Renal cortex interstitium (tissue), 11 donors: ENCODE measurements around the gene HSF4. TPM values are rescaled to one million over a fixed set of nuclear protein-coding genes. Genes with fewer than 3 reads are reported as not detected.

Source experiments
- DNase-seq, 11 donors: peaks; one replicate each; pipeline ENCODE4 v3.0.0-alpha.2; 2013; ENCODE audit warnings: low read depth in 9 of 11, low spot score in 4 of 11; ENCODE audit errors: extremely low read depth in 1 of 11
- polyA plus RNA-seq, 3 donors: library from polyadenylated mRNA; unstranded; fragments of 120-200 nt; gene quantifications; one replicate each; pipeline ENCODE4 v1.2.1, GENCODE V29; 2013; ENCODE audit not compliant: insufficient read length in 3 of 3

Gene HSF4
- polyA plus RNA-seq, 3 donors = 1.6 to 3.8 (median 1.8) TPM

DNA sequence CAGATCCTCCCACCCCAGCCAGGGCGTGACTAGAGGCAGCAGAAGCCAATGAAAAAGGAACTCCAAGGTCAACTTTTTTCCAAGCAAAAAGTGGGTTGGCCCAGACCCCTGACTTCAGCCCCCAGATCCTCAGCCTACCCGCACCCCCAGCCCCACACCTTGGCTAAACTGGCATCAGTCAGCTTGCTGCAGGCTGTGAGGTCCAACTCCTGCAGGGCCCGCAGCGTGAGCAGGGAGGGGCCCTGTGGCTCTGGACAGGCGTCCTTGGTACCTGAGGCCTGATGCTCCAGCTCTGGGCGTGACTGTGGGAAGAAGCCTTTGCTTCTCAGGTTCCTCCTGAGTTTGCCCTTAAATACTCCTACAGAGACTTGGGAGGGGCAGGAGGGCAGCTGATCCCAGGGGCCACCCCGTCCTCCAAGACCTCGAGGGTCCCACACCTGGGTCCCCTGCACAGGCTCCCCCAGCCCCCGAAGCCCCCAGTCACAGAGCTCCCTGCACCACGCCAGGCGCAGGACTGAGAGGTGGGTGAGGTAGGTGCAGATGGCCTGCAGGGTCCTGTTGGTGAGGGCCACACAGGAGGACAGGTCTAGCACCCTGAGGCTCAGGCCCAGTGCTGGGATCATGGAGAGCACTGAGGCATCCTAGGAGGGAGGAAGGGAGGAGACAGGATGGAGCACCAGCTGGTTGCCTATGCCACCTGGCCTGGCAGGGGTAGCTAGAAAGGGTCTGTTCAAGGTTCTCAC is 43.8 kb downstream of the HSF4 start:
- DNase-seq = no peak

DNA sequence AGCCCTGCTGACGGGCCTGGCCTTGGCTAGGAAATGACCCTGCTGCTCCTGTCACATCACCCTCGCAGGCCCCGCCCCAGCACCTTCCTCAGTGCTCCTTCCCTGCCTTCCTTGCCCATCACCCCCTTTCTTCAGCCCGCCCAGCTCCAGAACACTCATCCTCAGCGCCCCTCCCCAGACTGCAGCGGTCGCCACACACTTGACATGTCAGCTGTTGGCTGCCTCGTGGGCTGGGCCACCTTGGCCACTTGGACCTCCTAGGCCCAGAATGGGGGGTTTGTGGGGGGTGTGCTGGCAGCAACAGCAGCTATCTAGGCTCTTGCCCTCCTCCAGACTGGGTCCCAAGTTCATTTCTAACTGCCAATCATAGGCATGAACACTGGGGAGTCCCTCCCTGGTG is 45.0 kb downstream of the HSF4 start:
- DNase-seq = no peak

DNA sequence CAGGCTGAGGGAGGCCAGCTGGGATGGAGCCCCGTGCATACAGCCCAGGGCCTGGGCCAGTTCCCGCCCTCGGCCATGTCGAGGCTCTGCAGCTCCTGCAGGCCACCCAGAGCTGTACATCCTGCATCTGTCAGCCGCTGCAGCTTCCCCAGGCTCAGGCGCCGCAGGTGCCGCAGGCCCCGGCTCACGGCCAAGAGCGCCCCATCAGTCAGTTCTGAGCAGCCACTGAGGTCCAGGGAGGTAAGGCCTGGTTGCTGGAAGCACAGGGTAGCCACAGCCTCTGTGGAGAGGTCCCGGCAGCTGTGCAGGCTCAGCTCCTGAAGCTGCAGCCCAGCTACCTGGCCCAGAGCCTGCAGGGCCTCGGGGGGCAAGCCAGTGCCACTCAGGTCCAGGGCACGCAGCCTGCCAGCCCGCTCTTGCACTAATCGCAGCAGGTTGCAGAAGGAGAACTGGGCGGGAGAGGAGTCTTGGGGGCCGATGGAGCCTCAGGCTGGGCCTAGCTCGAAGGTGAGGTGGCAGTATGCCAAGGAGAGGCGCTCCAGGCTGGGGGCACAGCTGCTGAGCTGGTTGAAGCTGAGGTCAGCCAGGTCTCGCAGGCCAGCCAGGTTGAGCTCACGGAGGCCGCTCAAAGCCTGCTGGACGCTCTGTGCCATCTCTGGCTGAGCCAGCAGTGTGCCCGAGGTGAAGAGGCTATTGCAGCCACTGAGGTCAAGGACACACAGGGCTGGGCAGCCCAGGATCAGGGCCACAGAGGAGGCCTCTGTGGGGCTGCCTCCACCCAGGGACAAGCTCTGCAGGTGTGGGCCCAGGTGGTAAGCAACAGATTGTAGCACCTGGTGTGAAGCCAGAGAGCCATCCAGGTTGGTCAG is 45.8 kb downstream of the HSF4 start:
- DNase-seq = no peak

DNA sequence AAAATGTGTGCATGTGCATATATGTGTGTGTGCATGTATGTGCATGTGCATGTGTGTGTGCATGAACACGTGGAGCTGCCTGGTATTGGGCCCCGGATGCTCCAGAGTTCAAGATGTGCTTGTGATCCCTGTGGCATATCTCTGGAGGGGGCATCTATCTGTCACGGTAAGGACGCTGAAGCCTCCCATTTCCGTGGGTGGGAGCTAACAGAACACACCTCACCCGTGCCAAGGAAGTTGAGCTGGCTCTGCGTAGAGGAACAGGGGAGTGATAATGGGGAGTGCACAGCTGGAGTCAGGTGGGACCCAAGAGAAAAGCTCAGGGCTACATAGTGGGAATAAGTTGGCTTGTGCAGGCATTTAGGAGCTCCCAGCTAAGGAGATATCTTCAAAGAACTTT is 47.1 kb downstream of the HSF4 start:
- no peak for DNase-seq

DNA sequence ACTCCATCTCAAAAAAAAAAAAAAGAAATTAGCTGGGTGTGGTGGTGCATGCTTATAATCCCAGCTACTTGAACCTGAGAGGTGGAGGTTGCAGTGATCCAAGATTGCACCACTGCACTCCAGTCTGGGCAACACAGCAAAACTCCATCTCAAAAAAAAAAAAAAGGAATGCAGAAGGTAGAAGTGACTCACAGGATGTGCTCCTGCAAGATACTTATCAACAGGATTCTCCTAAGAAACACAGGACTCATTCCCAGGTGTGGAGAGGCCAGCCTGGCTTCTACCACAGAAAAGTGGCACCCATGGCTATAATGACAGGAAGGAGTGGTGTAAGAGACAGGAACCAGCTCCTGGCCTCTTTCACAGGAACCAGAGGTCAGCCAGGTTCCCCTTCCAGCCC is 48.2 kb downstream of the HSF4 start:
- DNase-seq = no peak

DNA sequence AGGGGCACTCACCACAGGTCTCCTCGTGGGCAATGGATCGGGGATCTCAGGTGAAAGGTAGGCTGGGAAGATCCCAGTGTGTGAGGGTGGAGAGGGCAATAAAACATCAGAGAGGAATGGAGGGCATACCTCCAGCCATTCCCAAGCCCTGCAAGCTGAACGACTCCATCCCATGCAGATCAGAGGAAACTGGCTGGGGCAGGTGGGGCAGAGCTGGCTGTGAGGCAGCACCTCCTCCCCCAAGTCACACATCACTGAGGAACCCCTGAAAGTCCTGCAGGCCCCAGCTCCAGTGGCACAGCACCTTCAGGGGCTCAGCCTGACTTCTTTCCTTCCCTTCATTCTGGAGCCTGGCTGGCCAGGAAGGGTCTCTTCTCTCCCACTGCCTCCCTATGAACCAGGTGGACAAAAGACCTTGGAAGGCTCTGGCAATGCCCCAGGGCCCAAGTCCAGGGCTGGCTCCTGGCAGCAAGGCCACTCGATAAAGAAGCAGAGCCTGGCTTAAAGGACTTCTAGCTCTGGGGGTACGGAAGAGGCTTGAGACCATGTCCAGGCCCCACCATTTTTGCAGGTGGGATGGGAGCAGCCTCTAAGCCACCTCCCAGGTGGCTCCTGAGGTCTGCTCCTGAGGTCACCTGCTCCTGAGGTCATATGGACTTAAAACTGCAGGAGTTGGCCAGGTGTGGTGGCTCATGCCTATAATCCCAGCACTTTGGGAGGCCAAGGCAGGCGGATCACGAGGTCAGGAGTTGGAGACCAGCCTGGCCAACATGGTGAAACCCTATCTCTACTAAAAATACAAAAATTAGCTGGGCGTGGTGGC is 48.9 kb downstream of the HSF4 start:
- no peak for DNase-seq

DNA sequence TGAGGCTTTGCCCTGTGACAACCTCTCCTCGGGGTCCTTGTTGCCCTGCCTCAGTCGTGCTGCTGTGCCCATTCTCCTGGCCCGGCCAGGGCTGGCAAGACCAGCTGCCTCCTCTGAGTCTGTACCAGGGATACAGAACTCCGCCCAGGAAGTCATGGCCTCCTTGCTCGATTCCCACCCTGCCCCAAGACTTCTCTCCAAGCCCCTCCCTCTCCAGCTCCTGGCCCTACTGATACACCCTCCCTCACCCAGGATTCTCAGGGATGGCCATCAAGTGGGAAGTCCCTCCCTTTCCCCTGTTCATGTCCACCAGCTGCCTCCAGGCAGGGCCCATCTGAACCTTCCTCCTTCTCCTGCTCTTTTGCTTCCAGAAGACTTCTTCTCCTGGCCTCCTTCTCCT is 51.2 kb downstream of the HSF4 start:
- no peak for DNase-seq

DNA sequence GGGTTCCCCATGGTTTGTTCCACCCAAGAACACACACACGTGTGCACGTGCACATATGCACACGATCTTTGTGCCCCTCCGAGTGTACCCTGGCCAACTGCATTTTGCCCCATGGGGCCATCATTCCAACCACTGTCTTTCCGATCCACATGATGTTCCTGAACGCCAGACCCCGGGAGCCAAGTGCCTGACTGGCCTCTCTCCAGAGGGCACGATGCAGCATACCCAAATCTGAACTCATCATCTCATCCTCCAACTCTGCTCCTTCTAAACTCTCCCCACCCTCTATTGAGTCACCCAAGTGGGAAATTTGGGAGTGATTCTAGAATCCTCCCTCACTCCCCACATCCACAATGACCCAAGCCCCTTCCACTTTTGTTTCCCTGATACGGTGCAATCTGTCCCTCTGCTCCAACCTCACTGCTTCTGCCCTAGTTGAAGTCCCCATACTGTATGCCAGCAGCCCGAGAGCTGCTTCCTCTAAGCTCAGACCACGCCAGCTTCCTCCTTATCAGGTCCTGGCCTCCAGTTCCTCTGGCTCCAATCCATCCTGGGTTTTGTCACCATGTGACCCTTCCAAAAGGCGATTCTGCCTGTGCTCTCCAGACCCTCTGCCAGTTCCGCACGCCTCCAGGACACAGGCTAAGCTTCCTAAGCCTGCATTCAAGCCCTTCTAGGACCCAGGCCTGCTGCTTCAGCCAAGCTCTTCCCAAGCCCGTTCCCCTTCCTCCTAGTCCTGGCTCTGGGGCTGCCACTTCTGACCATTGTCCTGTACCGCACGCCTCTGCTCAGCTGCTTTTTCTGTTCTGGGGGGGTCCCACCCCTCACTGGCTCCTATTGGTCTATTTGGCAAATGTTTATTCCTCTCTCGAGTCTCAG is 52.3 kb downstream of the HSF4 start:
- no peak for DNase-seq

Other genes starting within 250 kb of the HSF4 start
- gene CDH16, start 245.9 kb upstream of the HSF4 start, polyA plus RNA-seq = 100 to 1,000 TPM; 215 to 316 (median 241) TPM
- gene RRAD, start 239.2 kb upstream of the HSF4 start, polyA plus RNA-seq = 1 to 10 TPM; 2.2 to 4.1 (median 2.4) TPM
- 100 to 1,000 TPM in 2 of 3 donors, 10 to 100 TPM in 1; 81.7 to 105 (median 103) TPM for gene CIAO2B, start 230.3 kb upstream of the HSF4 start, polyA plus RNA-seq
- gene CES2, start 229.2 kb upstream of the HSF4 start, polyA plus RNA-seq = 10 to 100 TPM; 41.5 to 50.6 (median 43.1) TPM
- 1 to 10 TPM; 2.1 to 5.1 (median 2.8) TPM for gene CES3, start 203.5 kb upstream of the HSF4 start, polyA plus RNA-seq
- 10 to 100 TPM in 1 of 3 donors, 1 to 10 TPM in 2; 7.6 to 13.5 (median 8.5) TPM for gene CES4A, start 176.2 kb upstream of the HSF4 start, polyA plus RNA-seq
- 10 to 100 TPM; 71.7 to 76.4 (median 75.3) TPM for gene CBFB, start 135.6 kb upstream of the HSF4 start, polyA plus RNA-seq
- gene PHAF1, start 54.8 kb upstream of the HSF4 start, polyA plus RNA-seq = 10 to 100 TPM; 23.9 to 28.2 (median 25.0) TPM
- gene B3GNT9, start 13.7 kb upstream of the HSF4 start, polyA plus RNA-seq = 10 to 100 TPM in 1 of 3 donors, 1 to 10 TPM in 2; 8.9 to 12.1 (median 9.8) TPM
- 1 to 10 TPM; 3.6 to 6.9 (median 4.8) TPM for gene TRADD, start 4.8 kb upstream of the HSF4 start, polyA plus RNA-seq
- gene FBXL8, start 4.8 kb upstream of the HSF4 start, polyA plus RNA-seq = 1 to 10 TPM; 1.2 to 2.8 (median 1.9) TPM
- 1 to 10 TPM; 4.9 to 7.6 (median 6.1) TPM for gene NOL3, start 5.8 kb downstream of the HSF4 start, polyA plus RNA-seq
- 10 to 100 TPM; 37.9 to 60.3 (median 41.5) TPM for gene MATCAP1, start 19.2 kb downstream of the HSF4 start, polyA plus RNA-seq
- 1 to 10 TPM; 4.3 to 6.3 (median 6.1) TPM for gene EXOC3L1, start 25.4 kb downstream of the HSF4 start, polyA plus RNA-seq
- gene E2F4, start 27.4 kb downstream of the HSF4 start, polyA plus RNA-seq = 10 to 100 TPM; 50.9 to 67.2 (median 59.5) TPM
- gene ELMO3, start 34.4 kb downstream of the HSF4 start, polyA plus RNA-seq = 1 to 10 TPM; 3.6 to 6.5 (median 5.6) TPM
- gene TMEM208, start 62.4 kb downstream of the HSF4 start, polyA plus RNA-seq = 10 to 100 TPM; 34.2 to 48.7 (median 45.8) TPM
- 10 to 100 TPM; 34.4 to 47.7 (median 46.9) TPM for gene FHOD1, start 82.7 kb downstream of the HSF4 start, polyA plus RNA-seq
- gene SLC9A5, start 84.2 kb downstream of the HSF4 start, polyA plus RNA-seq = 1 to 10 TPM; 3.4 to 5.5 (median 3.9) TPM
- 10 to 100 TPM; 13.0 to 17.1 (median 13.1) TPM for gene PLEKHG4, start 114.8 kb downstream of the HSF4 start, polyA plus RNA-seq
- 1 to 10 TPM; 1.2 to 2.4 (median 1.4) TPM for gene KCTD19, start 162.0 kb downstream of the HSF4 start, polyA plus RNA-seq
- 10 to 100 TPM in 1 of 3 donors, 1 to 10 TPM in 2; 3.2 to 11.5 (median 4.6) TPM for gene LRRC36, start 162.1 kb downstream of the HSF4 start, polyA plus RNA-seq
- gene TPPP3, start 228.8 kb downstream of the HSF4 start, polyA plus RNA-seq = 10 to 100 TPM; 52.5 to 62.1 (median 55.9) TPM